Stimulated activated CD4-positive, alpha-beta T cell treated with anti-CD3 and anti-CD28 coated beads, Interleukin-12 subunit alpha, Interleukin-12 subunit beta, amount 100 ng/mL, for 4 hours (primary cell): ENCODE results near the gene RBMS3.

Experiments used
- DNase-seq: peaks from one replicate; pipeline ENCODE4 v3.0.0-alpha.2; 2020

RBMS3 gene

DNA sequence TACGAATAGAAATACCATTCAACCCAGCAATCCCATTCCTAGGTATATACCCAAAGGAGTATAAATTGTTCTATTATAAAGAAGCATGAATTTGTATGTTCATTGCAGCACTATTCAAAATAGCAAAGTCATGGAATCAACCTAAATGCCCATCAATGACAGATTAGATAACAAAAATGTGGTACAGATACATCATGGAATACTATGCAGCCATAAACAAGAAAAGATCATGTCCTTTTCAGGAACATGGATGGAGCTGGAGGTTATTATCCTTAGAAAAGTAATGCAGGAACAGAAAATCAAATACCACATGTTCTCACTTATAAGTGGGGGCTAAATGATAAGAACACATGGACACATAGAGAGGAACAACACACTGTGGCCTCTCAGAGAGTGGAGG lies 571.9 kb downstream of the RBMS3 start:
- no peak for DNase-seq

DNA sequence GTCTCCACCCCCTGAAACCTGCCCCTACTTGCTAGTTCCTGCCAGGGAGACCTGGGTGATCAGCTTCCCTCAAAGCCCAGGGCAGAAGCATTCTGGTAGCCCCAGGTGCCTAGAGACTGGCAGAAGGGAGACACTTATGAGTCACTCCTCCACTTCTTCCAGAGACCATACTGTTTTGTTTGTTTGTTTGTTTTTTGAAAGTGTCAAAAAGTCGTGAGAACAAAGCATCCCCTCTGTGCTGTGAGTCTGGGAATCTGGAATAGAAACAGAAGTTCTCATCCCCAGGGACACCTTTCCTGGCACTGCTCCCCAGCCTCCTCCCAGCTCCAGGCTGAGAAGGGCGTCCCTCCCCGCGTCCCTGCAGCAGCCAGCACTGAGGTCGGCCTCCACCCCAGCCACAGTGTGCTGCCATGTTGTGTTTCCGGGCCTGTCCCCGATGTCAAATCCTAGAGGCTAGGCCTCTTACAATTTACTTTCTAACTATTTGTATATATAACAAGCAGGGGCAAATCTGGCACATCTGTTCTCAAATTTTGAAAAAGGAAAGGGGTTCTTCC lies 573.0 kb downstream of the RBMS3 start:
- no peak for DNase-seq

DNA sequence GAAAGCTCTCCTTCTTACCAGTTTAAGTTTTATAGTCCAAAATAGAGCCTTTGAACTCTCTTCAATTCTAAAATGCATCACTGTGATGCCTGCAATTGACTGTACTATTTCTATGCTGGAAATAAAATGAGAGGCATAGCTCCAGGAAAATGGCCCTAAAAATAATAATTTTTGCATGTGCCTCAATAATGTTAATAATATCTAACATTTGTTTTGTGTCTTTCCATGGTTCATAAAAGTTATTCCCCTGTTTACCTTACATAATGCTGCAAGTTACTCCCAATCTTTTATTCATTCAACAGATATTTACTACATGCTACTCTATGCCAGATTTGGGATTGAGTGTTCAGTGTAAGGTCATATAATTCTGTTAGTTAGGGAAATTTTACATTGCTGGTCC lies 574.0 kb downstream of the RBMS3 start:
- DNase-seq = no peak

DNA sequence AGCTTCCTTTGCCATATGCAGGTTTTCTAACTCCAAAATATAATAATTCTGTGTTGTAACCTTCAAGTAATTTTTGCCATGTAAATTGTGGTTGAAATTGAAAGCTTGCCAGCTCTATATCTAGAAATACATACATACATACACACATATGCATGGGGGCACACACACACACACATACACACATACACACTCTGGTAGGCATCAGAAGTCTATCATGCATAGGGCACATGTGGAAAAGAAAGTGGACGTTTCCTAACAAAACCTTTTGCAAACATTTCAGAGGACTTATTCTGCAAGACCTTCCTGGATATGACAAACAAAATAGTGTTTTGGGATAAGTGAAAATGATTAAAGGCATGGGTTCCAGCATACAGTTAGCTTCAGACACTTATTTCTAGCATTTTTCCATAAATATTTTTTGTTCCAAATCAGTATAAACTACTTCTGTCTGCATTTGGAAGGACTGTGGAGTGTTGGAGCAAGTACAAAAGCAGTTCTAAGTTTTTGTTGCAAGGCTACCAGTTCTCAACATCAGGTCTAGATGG lies 578.9 kb downstream of the RBMS3 start:
- no peak for DNase-seq

- DNase-seq = no peak
Measured at GRCh38 chr3:29864809-29865208, 583.9 kb downstream of the RBMS3 start.

DNA sequence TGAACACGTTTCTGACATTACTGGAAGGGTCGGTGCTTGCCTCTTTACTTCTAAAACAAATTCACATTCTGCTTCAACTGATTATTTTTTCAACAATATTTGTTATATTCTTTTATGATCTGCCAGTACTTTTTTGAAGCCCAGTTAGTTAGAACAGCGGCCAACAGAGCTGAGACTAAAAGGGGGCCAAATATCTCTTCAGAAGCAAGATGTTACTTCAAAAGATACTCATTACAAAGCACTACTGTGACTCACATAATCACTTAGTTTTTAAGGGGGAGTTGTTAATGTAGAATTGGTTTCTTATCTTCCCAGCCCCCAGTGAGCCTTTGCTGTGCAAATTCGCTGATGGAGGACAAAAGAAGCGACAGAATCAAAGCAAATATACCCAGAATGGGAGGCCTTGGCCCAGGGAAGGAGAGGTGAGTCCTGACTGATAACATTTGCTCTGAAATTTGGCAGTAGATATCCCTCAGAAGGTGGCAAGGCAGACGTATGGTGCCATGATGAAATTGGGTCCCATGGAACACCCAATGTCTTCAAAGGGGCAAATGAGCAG lies 587.8 kb downstream of the RBMS3 start:
- no peak for DNase-seq

GRCh38 chr3:29870136-29870535 lies 589.3 kb downstream of the RBMS3 start:
- no peak for DNase-seq

DNA sequence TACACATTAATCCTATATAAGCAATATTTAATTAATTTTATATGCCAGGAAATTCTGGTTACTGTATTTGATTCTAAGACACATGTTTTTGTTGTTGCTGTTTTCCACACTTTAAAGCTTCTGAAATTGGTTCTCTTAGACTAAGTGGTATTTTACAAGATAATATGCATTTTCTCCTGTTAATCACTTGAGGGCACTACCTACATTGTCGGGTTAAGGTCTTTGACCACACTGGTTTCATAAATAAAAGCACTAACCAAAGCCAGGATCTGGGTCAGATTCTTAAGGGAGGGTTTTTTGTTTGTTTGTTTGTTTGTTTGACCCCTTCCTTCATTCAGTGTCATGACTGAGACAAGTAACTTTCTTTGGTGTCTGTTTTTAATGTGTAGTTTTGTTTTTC lies 590.2 kb downstream of the RBMS3 start:
- DNase-seq = no peak

- DNase-seq = no peak
Measured at GRCh38 chr3:29880809-29881208, 599.9 kb downstream of the RBMS3 start.

GRCh38 chr3:29887451-29887850 lies 606.6 kb downstream of the RBMS3 start:
- no peak for DNase-seq

DNA sequence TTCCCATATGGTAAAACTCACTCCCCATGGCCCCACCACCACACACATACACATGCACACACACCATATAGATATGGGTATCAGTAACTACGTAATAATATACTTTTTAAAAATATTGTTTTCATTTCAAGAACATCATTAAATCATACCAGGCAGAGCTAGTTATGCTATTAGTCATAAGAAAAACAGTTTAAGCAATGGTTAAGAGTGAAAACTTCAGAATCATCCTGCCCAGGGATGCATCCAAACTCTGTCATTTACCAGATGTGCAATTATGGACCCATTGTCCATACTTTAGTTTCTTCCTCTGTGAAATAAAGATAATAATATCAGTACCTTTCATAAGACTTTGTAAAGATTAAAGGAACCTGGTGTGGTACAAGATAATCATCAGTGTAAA lies 608.3 kb downstream of the RBMS3 start:
- DNase-seq = no peak

- DNase-seq = no peak
Measured at GRCh38 chr3:29890801-29891200, 609.9 kb downstream of the RBMS3 start.

DNA sequence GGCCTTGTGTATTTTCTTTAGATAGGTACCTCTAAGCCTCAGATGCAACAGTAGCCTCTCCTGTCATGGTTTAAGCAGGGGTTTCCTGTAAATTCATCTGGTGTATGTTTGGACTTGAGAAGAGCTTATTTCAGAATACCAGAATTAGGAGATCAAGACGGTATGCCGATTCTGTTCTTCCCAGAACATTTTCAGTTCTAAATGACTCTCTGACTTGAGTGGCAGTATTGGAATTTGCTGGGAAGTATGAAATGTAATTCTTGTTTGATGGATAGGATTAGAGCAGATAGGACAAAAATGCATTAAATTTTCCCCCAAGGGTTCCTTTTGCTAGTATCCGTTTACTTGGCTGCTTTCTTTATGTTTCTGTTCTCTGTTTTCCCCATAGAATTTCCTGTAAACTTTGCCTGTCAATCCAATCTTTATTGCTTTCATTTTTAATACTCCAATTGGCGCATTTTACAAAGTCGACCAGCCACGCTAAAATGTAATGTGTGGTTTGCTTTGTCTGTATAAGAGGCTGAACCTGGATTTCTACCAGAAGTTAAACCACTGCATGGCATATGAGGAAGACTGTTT lies 612.2 kb downstream of the RBMS3 start:
- no peak for DNase-seq

DNA sequence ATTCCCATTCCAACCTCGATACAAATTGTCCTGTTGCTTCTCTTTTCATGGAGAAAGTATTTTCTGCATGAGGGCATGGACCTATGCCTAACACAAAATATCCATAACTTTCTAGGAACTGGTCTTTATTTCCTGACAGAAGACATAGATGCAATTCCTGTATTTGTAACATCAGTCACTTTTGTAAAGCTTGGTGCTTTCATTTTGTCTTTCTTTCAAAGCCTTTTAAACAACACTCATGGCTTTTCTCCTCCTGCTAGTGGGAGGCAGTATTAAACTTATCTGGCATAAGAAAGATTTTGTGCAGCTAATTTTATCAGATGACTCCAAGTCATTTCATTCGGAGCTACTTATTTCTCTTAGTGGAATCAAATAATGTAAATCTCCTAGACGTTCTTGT lies 616.0 kb downstream of the RBMS3 start:
- DNase-seq = no peak

DNA sequence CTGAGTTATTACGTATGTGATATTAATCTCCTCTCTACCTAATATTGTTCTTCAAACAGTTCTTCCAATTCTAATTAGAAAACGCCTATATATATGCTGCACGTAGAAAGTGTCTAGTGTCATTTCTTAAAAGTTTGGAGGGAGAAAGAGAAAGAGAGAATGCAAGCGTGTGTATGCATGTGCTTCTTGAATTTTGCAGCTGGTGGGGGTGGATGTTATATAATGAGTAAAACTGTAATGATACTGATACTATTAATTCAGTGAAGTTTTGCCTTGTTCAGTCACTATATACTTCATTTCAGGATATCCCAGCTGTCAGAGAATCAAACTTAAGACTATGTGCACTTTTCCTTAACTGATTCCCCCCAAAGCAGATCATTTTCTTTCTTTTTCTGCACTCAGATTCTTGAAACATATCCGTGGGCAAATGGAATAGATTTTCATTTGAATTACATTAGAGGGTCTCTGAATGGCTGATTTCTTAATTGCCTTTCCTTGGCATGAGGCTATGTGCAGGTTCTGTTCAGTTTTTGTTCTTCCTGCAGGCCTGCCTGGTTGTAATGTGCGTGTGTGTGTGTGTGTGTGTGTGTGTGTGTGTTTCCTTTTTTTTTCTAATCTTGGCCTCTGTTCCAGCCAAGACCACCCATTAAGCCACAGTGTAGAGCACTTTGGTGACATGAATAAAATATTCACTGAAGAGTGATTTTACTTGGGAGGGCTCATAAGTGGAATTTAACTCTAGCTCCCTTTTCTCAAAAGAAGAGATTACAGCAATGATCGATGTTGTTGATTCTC lies 617.5 kb downstream of the RBMS3 start:
- DNase-seq = no peak

GRCh38 chr3:29899021-29899420 lies 618.1 kb downstream of the RBMS3 start:
- no peak for DNase-seq

GRCh38 chr3:29901097-29901496 lies 620.2 kb downstream of the RBMS3 start:
- no peak for DNase-seq

GRCh38 chr3:29903600-29903999 lies 622.7 kb downstream of the RBMS3 start:
- no peak for DNase-seq

DNA sequence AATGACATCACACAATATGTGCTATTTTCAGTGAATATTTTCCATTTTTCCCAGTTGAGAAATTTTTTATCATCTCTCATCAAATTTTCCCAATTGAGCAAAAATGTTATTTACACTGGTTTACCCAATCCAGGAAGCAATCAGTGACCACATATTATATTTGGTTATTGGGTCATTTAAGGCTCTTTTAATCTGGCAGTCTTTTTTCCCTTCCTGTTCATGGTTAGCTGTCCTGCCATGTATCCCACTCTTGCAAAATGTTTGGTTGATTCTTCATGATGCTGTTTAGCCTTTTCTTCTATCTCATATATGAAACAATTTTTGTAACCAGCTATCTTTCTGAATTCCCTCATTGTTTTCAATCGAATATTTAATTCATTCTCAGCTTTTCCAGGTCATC lies 626.0 kb downstream of the RBMS3 start:
- no peak for DNase-seq

GRCh38 chr3:29912600-29913288 lies 631.9 kb downstream of the RBMS3 start:
- DNase-seq = no peak

GRCh38 chr3:29914861-29915524 lies 634.1 kb downstream of the RBMS3 start:
- no peak for DNase-seq

- DNase-seq = no peak
Measured at GRCh38 chr3:29919571-29919970, 638.7 kb downstream of the RBMS3 start.
